Measurements from ENCODE around the gene GLIPR1L1.

- TF ChIP-seq CTCF (IDR thresholded peaks at IDR 0.05) = no peak
- no peak for TF ChIP-seq SMAD4 (CRISPR knock-in tag; IDR thresholded peaks at IDR 0.05)
- no peak for TF ChIP-seq NFYB (CRISPR knock-in tag; conservative IDR thresholded peaks at IDR 0.05; ENCODE audit: low read depth)
Measured at GRCh38 chr12:75414671-75415070, 80.2 kb downstream of the GLIPR1L1 start.
